CD4-positive, alpha-beta T cell (primary cell): ENCODE data around the gene CSNK2B. TPM values are rescaled to one million over a fixed set of nuclear protein-coding genes. Genes with fewer than 3 reads are reported as not detected.
"Not testable (repeated sequence)": the region's sequence is repeated elsewhere in the genome, so short reads cannot be mapped to it uniquely, and the experiment has no call there.

Source experiments
- ATAC-seq: fragments of 200-7000 bp; cut with Tn5 transposase; one replicate; pipeline ENCODE4 v1.10.0; 2022; ENCODE audit warnings: mild to moderate bottlenecking; ENCODE audit not compliant: poor library complexity
- CTCF ChIA-PET: fragments of 350-600 bp; sonication (Branson Sonifier 250); formaldehyde crosslinking; loops from one replicate; lab custom pipeline; 2021; ENCODE audit warnings: antibody characterized with exemption, inconsistent platforms; lab: Charles Lee
- POLR2A ChIA-PET: fragments of 350-600 bp; sonication (Branson Sonifier 250); formaldehyde crosslinking; loops from one replicate; lab custom pipeline; 2021; ENCODE audit warnings: antibody characterized with exemption, inconsistent platforms; lab: Charles Lee
- DNase-seq, 14 experiments: peaks; one replicate each; pipeline ENCODE4 v3.0.0-alpha.2; 2013 to 2020; ENCODE audit warnings: mixed read lengths in 2 of 14
- H3K27ac ChIP-seq, 2 donors: one replicate each; pipeline versions ENCODE4 v1.5.1 to v1.7.0; 2013; ENCODE audit warnings: low read length in 2 of 2, low read depth in 1 of 2, mild to moderate bottlenecking in 1 of 2
- H3K27me3 ChIP-seq, 2 experiments: 1 replicate in 1 of 2; 2 replicates in 1 of 2; pipeline versions ENCODE4 v1.6.1 to v1.7.0; 2013; ENCODE audit warnings: low read length in 2 of 2, control low read depth in 1 of 2, mild to moderate bottlenecking in 1 of 2, moderate library complexity in 1 of 2; ENCODE audit not compliant: insufficient read depth in 2 of 2, control insufficient read depth in 1 of 2
- H3K36me3 ChIP-seq: one replicate; pipeline ENCODE4 v1.6.1; 2013; ENCODE audit warnings: low read length, control low read depth; ENCODE audit not compliant: insufficient read depth
- H3K4me1 ChIP-seq: one replicate; pipeline ENCODE4 v1.6.1; 2013; ENCODE audit warnings: low read length, control low read depth; ENCODE audit not compliant: insufficient read depth
- H3K4me3 ChIP-seq: one replicate; pipeline ENCODE4 v1.5.1; 2013; ENCODE audit warnings: mild to moderate bottlenecking, low read length, moderate library complexity
- H3K9me3 ChIP-seq, 2 experiments: 1 replicate in 1 of 2; 2 replicates in 1 of 2; pipeline versions ENCODE4 v1.6.1 to v1.7.0; 2013; ENCODE audit warnings: low read length in 2 of 2, mild to moderate bottlenecking in 2 of 2, control low read depth in 1 of 2, moderate library complexity in 1 of 2; ENCODE audit not compliant: control insufficient read depth in 1 of 2, insufficient read depth in 1 of 2
- H3K27ac Mint-ChIP-seq: one replicate; pipeline ENCODE4 v1.8.0; 2020; ENCODE audit warnings: mixed read lengths
- H3K27me3 Mint-ChIP-seq: one replicate; pipeline ENCODE4 v1.8.0; 2021; ENCODE audit warnings: mixed read lengths
- H3K36me3 Mint-ChIP-seq: one replicate; pipeline ENCODE4 v1.8.0; 2021; ENCODE audit warnings: low read depth, mixed read lengths
- H3K4me1 Mint-ChIP-seq: one replicate; pipeline ENCODE4 v1.8.0; 2021; ENCODE audit warnings: low read depth, mixed read lengths
- H3K4me3 Mint-ChIP-seq: one replicate; pipeline ENCODE4 v1.8.0; 2020; ENCODE audit warnings: mild to moderate bottlenecking, mixed read lengths
- H3K9me3 Mint-ChIP-seq: one replicate; pipeline ENCODE4 v1.8.0; 2020; ENCODE audit warnings: mixed read lengths
- CTCF ChIP-seq: fragments of 200-600 bp; IDR thresholded peaks from one replicate; pipeline ENCODE4 v1.8.0; 2022; ENCODE audit warnings: antibody characterized with exemption, mild to moderate bottlenecking
- intact Hi-C, 2 experiments: fragments of 100-400 bp; cut with DNase I in 1 of 2; cut with micrococcal nuclease in 1 of 2; formaldehyde crosslinking; loops; one replicate each; pipeline versions ENCODE4 v1.15.1 to v1.9.0; 2023 to 2025; cut with DNase I, micrococcal nuclease
- total RNA-seq, 174 experiments: library from RNA in 2 of 174; stranded (reverse) in 2 of 174; gene quantifications; one replicate each; pipeline ENCODE4 v1.2.3 and lab custom pipeline; 2021 to 2026

The CSNK2B gene
- total RNA-seq, 2 experiments from 2014 or later, result 88.0 to 92.6 TPM

GRCh38 chr6:31707701-31708100 is 41.8 kb downstream of the CSNK2B start:
- Mint-ChIP-seq H3K36me3 (peaks cover 2% of the 10 kb centered on the region), H3K9me3 (no peaks in the 10 kb centered on the region), H3K27ac (no peak overlapping the region), H3K27me3 (no peaks in the 10 kb centered on the region), H3K4me1 (peaks cover 13% of the 10 kb centered on the region), H3K4me3 (no peak overlapping the region)
- Histone ChIP-seq H3K36me3 (no peaks in the 10 kb centered on the region), H3K27me3 (no peaks in the 10 kb centered on the region), H3K4me1 (peaks cover 20% of the 10 kb centered on the region), H3K4me3 (no peak overlapping the region), H3K27ac (no peak overlapping the region), H3K9me3 (no peaks in the 10 kb centered on the region)
- no peak for TF ChIP-seq CTCF
- ATAC-seq (no peak), DNase-seq (no peak)
- intact Hi-C loops, result no loop called here
- ChIA-PET POLR2A (interaction anchor here (1.8 kb wide), 1 partner anchor 88 kb away, joined by 5 read pairs; no protein-coding TSS in a partner anchor), CTCF (no interaction called here)

GRCh38 chr6:31708224-31708623 is 42.3 kb downstream of the CSNK2B start:
- no peak overlapping the region for H3K27ac Mint-ChIP-seq
- H3K9me3 Mint-ChIP-seq, result no peaks in the 10 kb centered on the region
- Histone ChIP-seq H3K27ac (no peak overlapping the region), H3K4me1 (peaks cover 20% of the 10 kb centered on the region), H3K36me3 (no peaks in the 10 kb centered on the region), H3K9me3 (no peaks in the 10 kb centered on the region), H3K4me3 (no peak overlapping the region), H3K27me3 (no peaks in the 10 kb centered on the region)
- H3K4me1 Mint-ChIP-seq, result peaks cover 12% of the 10 kb centered on the region
- H3K27me3 Mint-ChIP-seq, result no peaks in the 10 kb centered on the region
- no peaks in the 10 kb centered on the region for H3K36me3 Mint-ChIP-seq
- no peak for TF ChIP-seq CTCF
- no peak overlapping the region for H3K4me3 Mint-ChIP-seq
- ATAC-seq, result no peak
- CTCF ChIA-PET, result no interaction called here
- no peak for DNase-seq
- POLR2A ChIA-PET, result interaction anchor here (1.8 kb wide), 1 partner anchor 88 kb away, joined by 5 read pairs; no protein-coding TSS in a partner anchor
- intact Hi-C loops, result no loop called here

GRCh38 chr6:31709157-31709556 is 43.3 kb downstream of the CSNK2B start:
- DNase-seq, intact Hi-C loops, H3K36me3 ChIP-seq, H3K9me3 Mint-ChIP-seq, CTCF ChIA-PET, H3K9me3 ChIP-seq, ATAC-seq, H3K27ac ChIP-seq, H3K36me3 Mint-ChIP-seq, H3K4me3 Mint-ChIP-seq, H3K4me3 ChIP-seq, H3K27me3 ChIP-seq, H3K27me3 Mint-ChIP-seq, H3K27ac Mint-ChIP-seq: not testable (repeated sequence)
- POLR2A ChIA-PET, result interaction anchor here (0.6 kb wide), 1 partner anchor 112 kb away, joined by 3 read pairs; no protein-coding TSS in a partner anchor
- peaks cover 14% of the 10 kb centered on the region for H3K4me1 ChIP-seq
- peaks cover 14% of the 10 kb centered on the region for H3K4me1 Mint-ChIP-seq
